PC-9 (cell line): Measurements from ENCODE around the gene PDE4D. TPM values are rescaled to one million over a fixed set of nuclear protein-coding genes. Genes with fewer than 3 reads are reported as not detected.
A peak's percentile ranks its signal among the peaks of the same experiment; 100 is the strongest.

Experiments
- BruUV-seq: library from RNA; stranded (reverse); fragments of 400-500 nt; replicated peaks from 2 replicates; lab custom pipeline; 2021; lab: Mats Ljungman, UMichigan
- CTCF ChIA-PET: fragments of 300-600 bp; sonication (Branson Sonifier 250); formaldehyde crosslinking; loops from one replicate; lab custom pipeline; 2022; ENCODE audit warnings: antibody characterized with exemption; lab: Charles Lee
- POLR2A ChIA-PET: fragments of 300-600 bp; sonication (Branson Sonifier 250); formaldehyde crosslinking; loops from one replicate; lab custom pipeline; 2022; ENCODE audit warnings: antibody characterized with exemption; ENCODE audit not compliant: unreplicated experiment; lab: Charles Lee
- DNase-seq, 2 experiments: peaks; one replicate each; pipeline versions ENCODE4 v3.0.0 to v3.0.0-alpha.2; 2015 to 2022; ENCODE audit warnings: mixed read lengths in 1 of 2
- H2AFZ ChIP-seq: fragments of 200-600 bp; sonication (generic); 2 replicates; pipeline ENCODE4 v1.8.1; 2017; ENCODE audit warnings: antibody characterized with exemption
- H3F3A ChIP-seq: fragments of 200-600 bp; sonication (generic); 2 replicates; pipeline ENCODE4 v1.8.1; 2017; ENCODE audit warnings: antibody characterized with exemption, mild to moderate bottlenecking, low read depth; ENCODE audit not compliant: insufficient read depth
- H3K27ac ChIP-seq: fragments of 200-600 bp; sonication (generic); 2 replicates; pipeline ENCODE4 v1.6.1; 2016; ENCODE audit warnings: mixed run types
- H3K27me3 ChIP-seq: fragments of 200-600 bp; sonication (generic); 2 replicates; pipeline ENCODE4 v1.6.1; 2016; ENCODE audit warnings: low read depth, mixed run types; ENCODE audit not compliant: insufficient read depth
- H3K36me3 ChIP-seq: fragments of 200-600 bp; sonication (generic); 2 replicates; pipeline ENCODE4 v1.6.1; 2016; ENCODE audit warnings: low read depth, mixed run types
- H3K4me1 ChIP-seq: fragments of 200-600 bp; sonication (generic); replicated peaks from 2 replicates; pipeline ENCODE4 v1.6.1; 2016; ENCODE audit warnings: mixed run types; ENCODE audit not compliant: insufficient read depth
- H3K4me2 ChIP-seq: fragments of 200-600 bp; sonication (generic); 2 replicates; pipeline ENCODE4 v1.6.1; 2017; ENCODE audit warnings: mixed run types
- H3K4me3 ChIP-seq: fragments of 200-600 bp; sonication (generic); 2 replicates; pipeline ENCODE4 v1.6.1; 2016; ENCODE audit warnings: mixed run types
- H3K79me2 ChIP-seq: fragments of 200-600 bp; sonication (generic); 2 replicates; pipeline ENCODE4 v1.6.1; 2017; ENCODE audit warnings: low read depth, mixed run types
- H3K9me2 ChIP-seq: fragments of 200-600 bp; sonication (generic); 2 replicates; pipeline ENCODE4 v1.8.1; 2017; ENCODE audit warnings: mild to moderate bottlenecking; ENCODE audit not compliant: insufficient read depth
- H3K9me3 ChIP-seq: fragments of 200-600 bp; sonication (generic); 2 replicates; pipeline ENCODE4 v1.8.1; 2016; ENCODE audit warnings: low read depth; ENCODE audit not compliant: insufficient read depth
- H4K20me1 ChIP-seq: fragments of 200-600 bp; sonication (generic); 2 replicates; pipeline ENCODE4 v1.8.1; 2017; ENCODE audit not compliant: insufficient read depth
- EZH2 ChIP-seq: fragments of 200-600 bp; sonication (generic); IDR thresholded peaks from 2 replicates; pipeline ENCODE4 v1.8.0; 2017; ENCODE audit warnings: antibody characterized with exemption, low read depth
- intact Hi-C: fragments of 100-400 bp; cut with micrococcal nuclease; formaldehyde crosslinking; loops from one replicate; pipeline ENCODE4 v1.10.0; 2022; ENCODE audit not compliant: unreplicated experiment
- total RNA-seq: library from RNA; stranded (reverse); gene quantifications from 2 replicates; pipeline ENCODE4 v1.2.3, GENCODE V29; 2021
- TF ChIP-seq, protein P1 (sequence below): fragments of 200-600 bp; sonication (generic); conservative IDR thresholded peaks from 2 replicates; pipeline ENCODE4 v1.6.1; 2017; ENCODE audit warnings: mixed run types, antibody characterized with exemption, mild to moderate bottlenecking, moderate library complexity

The PDE4D gene
- total RNA-seq, 1 experiment from 2014 or later = 9.8 TPM

DNA sequence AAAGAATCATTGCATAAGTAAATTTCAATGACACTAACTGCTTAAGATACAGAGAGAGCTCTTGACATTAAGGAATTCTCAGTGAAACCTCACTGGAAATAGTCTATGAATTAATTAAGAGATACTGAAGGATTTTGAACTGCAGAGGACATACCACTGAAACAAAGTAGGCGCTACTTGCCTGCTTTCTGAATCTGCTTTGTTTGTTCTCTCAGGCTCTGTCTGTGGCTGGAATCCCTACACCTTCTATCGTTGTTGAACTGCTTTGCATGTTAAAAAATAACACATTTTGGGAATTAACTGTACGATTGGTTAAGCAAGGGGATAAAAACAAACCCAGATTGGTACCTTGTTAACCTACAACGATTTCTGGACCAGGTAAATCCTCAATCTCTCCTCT is 435.2 kb downstream of the PDE4D start:
- H3K27ac ChIP-seq = no peak overlapping the region
- no peaks in the 10 kb centered on the region for H3K9me2 ChIP-seq
- no peaks in the 10 kb centered on the region for H3K4me1 ChIP-seq
- H3K79me2 ChIP-seq = no peaks in the 10 kb centered on the region
- no peaks in the 10 kb centered on the region; the same call in 1 of the 2 replicates for H3F3A ChIP-seq
- CTCF ChIA-PET = no interaction called here
- H3K4me2 ChIP-seq = no peak overlapping the region
- no peak for TF ChIP-seq EZH2
- TF ChIP-seq, protein P1, sequence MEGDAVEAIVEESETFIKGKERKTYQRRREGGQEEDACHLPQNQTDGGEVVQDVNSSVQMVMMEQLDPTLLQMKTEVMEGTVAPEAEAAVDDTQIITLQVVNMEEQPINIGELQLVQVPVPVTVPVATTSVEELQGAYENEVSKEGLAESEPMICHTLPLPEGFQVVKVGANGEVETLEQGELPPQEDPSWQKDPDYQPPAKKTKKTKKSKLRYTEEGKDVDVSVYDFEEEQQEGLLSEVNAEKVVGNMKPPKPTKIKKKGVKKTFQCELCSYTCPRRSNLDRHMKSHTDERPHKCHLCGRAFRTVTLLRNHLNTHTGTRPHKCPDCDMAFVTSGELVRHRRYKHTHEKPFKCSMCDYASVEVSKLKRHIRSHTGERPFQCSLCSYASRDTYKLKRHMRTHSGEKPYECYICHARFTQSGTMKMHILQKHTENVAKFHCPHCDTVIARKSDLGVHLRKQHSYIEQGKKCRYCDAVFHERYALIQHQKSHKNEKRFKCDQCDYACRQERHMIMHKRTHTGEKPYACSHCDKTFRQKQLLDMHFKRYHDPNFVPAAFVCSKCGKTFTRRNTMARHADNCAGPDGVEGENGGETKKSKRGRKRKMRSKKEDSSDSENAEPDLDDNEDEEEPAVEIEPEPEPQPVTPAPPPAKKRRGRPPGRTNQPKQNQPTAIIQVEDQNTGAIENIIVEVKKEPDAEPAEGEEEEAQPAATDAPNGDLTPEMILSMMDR = no peak
- no peak for DNase-seq
- BruUV-seq = no TSS peak
- H3K36me3 ChIP-seq = no peaks in the 10 kb centered on the region
- no peaks in the 10 kb centered on the region for H4K20me1 ChIP-seq
- H3K4me3 ChIP-seq = no peak overlapping the region
- no peaks in the 10 kb centered on the region for H3K9me3 ChIP-seq
- POLR2A ChIA-PET = no interaction called here
- no peak overlapping the region for H2AFZ ChIP-seq
- intact Hi-C loops = no loop called here
- no peaks in the 10 kb centered on the region for H3K27me3 ChIP-seq

DNA sequence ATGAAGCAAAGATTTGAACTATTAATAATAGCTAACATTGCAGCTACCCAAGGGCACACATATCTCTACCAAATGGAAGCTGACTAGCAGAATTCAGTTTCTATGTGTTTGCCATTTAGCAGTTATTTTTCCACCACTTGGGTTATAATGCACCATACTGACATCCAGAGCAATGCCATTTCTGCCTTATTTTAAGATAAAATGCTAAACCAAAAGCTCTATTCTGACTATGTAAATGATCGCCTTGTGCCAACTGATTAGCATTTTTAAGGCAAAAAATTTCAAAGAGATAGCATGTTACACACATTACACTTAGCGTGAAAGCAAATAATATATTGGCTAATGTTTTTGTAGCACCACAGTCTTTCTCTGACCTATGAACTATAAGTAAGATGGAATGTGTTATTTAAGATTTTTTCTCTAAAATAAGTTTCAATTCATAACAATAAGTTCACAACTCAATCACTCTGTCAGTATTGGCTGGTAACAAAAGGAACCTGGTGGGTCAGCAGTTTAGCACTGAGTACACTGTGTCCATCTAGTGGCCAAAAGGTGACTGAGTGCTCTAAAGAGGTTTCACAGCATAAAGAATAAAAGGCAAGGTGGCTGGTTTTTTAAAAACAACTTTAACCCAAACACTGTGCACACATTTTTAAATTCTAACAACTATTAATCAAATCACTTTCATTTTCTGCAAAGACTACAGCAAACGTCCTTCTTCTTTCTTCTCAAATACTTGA is 443.5 kb downstream of the PDE4D start:
- no TSS peak for BruUV-seq
- CTCF ChIA-PET = no interaction called here
- no peak for DNase-seq
- TF ChIP-seq, protein P1 = peak; percentile 40
- no peak for TF ChIP-seq EZH2
- no peaks in the 10 kb centered on the region for H4K20me1 ChIP-seq
- no peaks in the 10 kb centered on the region for H3K27me3 ChIP-seq
- POLR2A ChIA-PET = no interaction called here
- H3K9me3 ChIP-seq = no peaks in the 10 kb centered on the region
- no peaks in the 10 kb centered on the region for H3F3A ChIP-seq
- no peaks in the 10 kb centered on the region for H3K4me1 ChIP-seq
- H3K36me3 ChIP-seq = no peaks in the 10 kb centered on the region
- H3K79me2 ChIP-seq = no peaks in the 10 kb centered on the region
- intact Hi-C loops = no loop called here
- H3K4me2 ChIP-seq = no peak overlapping the region
- H3K27ac ChIP-seq = no peak overlapping the region
- no peaks in the 10 kb centered on the region for H3K9me2 ChIP-seq
- no peak overlapping the region for H3K4me3 ChIP-seq
- H2AFZ ChIP-seq = no peak overlapping the region

DNA sequence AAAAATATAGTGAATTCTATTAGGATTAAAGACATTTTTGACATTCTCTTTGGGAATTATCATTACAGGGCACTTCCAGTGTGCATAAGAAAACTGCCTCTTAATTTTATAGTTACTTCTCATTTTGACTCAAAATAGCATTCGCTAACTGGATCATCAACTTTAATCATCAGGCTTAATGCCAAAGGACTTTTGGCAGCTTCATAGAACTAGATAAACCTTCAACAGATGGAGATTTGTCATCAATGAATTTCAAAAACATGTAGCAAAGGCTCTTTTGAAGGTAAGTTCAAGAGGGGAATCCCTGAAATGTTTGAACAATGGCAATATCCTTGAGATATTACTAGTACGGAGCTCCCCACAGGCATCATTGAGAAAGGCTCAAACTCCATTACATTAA is 447.2 kb downstream of the PDE4D start:
- Histone ChIP-seq H3K4me3 (no peak overlapping the region), H3K36me3 (no peaks in the 10 kb centered on the region), H2AFZ (no peak overlapping the region), H3K9me2 (no peaks in the 10 kb centered on the region), H3F3A (no peaks in the 10 kb centered on the region), H3K4me2 (no peak overlapping the region), H3K4me1 (no peaks in the 10 kb centered on the region), H3K9me3 (no peaks in the 10 kb centered on the region), H3K27me3 (no peaks in the 10 kb centered on the region), H3K27ac (no peak overlapping the region), H3K79me2 (no peaks in the 10 kb centered on the region), H4K20me1 (no peaks in the 10 kb centered on the region)
- DNase-seq = no peak
- no peak for TF ChIP-seq EZH2
- TF ChIP-seq, protein P1 = no peak
- ChIA-PET POLR2A (interaction anchor here (0.6 to 0.7 kb wide), 2 partner anchors 29 to 1738 kb away, joined by 4 to 5 read pairs; no protein-coding TSS in a partner anchor), CTCF (no interaction called here)
- BruUV-seq = no TSS peak
- intact Hi-C loops = no loop called here
